Activated naive CD4-positive, alpha-beta T cell treated with anti-CD3 and anti-CD28 coated beads for 36 hours (primary cell): ENCODE data around the gene APBB1IP. TPM values are rescaled to one million over a fixed set of nuclear protein-coding genes. Genes with fewer than 3 reads are reported as not detected.
A peak's percentile ranks its signal among the peaks of the same experiment; 100 is the strongest.

Experiments
- CTCF ChIA-PET: fragments of 350-600 bp; sonication (Branson Sonifier 250); formaldehyde crosslinking; loops from one replicate; lab custom pipeline; 2021; ENCODE audit warnings: antibody characterized with exemption; lab: Charles Lee
- DNase-seq: peaks from one replicate; pipeline ENCODE4 v3.0.0-alpha.2; 2020
- H3K27ac Mint-ChIP-seq: one replicate; pipeline ENCODE4 v1.8.0; 2021; ENCODE audit warnings: mild to moderate bottlenecking, mixed read lengths
- H3K27me3 Mint-ChIP-seq: one replicate; pipeline ENCODE4 v1.8.0; 2021; ENCODE audit warnings: low read depth, mixed read lengths
- H3K36me3 Mint-ChIP-seq: one replicate; pipeline ENCODE4 v1.8.0; 2021; ENCODE audit warnings: low read depth, mixed read lengths
- H3K4me1 Mint-ChIP-seq: one replicate; pipeline ENCODE4 v1.8.0; 2021; ENCODE audit warnings: low read depth, mixed read lengths
- H3K4me3 Mint-ChIP-seq: one replicate; pipeline ENCODE4 v1.8.0; 2021; ENCODE audit warnings: mild to moderate bottlenecking, moderate library complexity, mixed read lengths
- H3K9me3 Mint-ChIP-seq: one replicate; pipeline ENCODE4 v1.8.0; 2021; ENCODE audit warnings: mixed read lengths
- intact Hi-C: fragments of 100-400 bp; cut with micrococcal nuclease; formaldehyde crosslinking; loops from one replicate; pipeline ENCODE4 v1.15.1; 2023
- total RNA-seq, 2 experiments: library from RNA; stranded (reverse); gene quantifications; one replicate each; pipeline ENCODE4 v1.2.3, GENCODE V29; 2021

The APBB1IP gene
- total RNA-seq, 2 experiments from 2014 or later = 29.4 to 30.9 TPM

- Mint-ChIP-seq H3K9me3 (peaks cover 6% of the 10 kb centered on the region), H3K4me3 (peak overlapping the region; percentile 53), H3K36me3 (peaks cover 29% of the 10 kb centered on the region), H3K27ac (peak overlapping the region; percentile 80), H3K27me3 (no peaks in the 10 kb centered on the region), H3K4me1 (peaks cover 88% of the 10 kb centered on the region)
- CTCF ChIA-PET = interaction anchor here (0.7 to 1.6 kb wide), 3 partner anchors 30 to 388 kb away, joined by 4 to 8 read pairs (median 5); no protein-coding TSS in a partner anchor
- no peak for DNase-seq
- intact Hi-C loops = loop anchor here (2.0 to 10.0 kb wide), 4 partner anchors 231 to 656 kb away; partner anchors contain the start of genes ABI1, ANKRD26 and GAD2
Measured at GRCh38 chr10:26446258-26446657, 8.1 kb downstream of the APBB1IP start.

GRCh38 chr10:26448292-26448691, 10.2 kb downstream of the APBB1IP start:
- Mint-ChIP-seq H3K4me3 (peak overlapping the region; percentile 54), H3K9me3 (peaks cover 6% of the 10 kb centered on the region), H3K36me3 (peaks cover 29% of the 10 kb centered on the region), H3K27me3 (no peaks in the 10 kb centered on the region), H3K4me1 (peaks cover 87% of the 10 kb centered on the region), H3K27ac (peak overlapping the region; percentile 88)
- CTCF ChIA-PET = no interaction called here
- no peak for DNase-seq
- intact Hi-C loops = loop anchor here (5.0 to 10.0 kb wide), 3 partner anchors 233 to 654 kb away; partner anchors contain the start of genes ANKRD26 and GAD2

- H3K9me3 Mint-ChIP-seq = peaks cover 6% of the 10 kb centered on the region
- peak; percentile 85 for DNase-seq
- peaks cover 87% of the 10 kb centered on the region for H3K4me1 Mint-ChIP-seq
- H3K36me3 Mint-ChIP-seq = peaks cover 32% of the 10 kb centered on the region
- H3K27ac Mint-ChIP-seq = peak overlapping the region; percentile 88
- H3K4me3 Mint-ChIP-seq = peak overlapping the region; percentile 54
- H3K27me3 Mint-ChIP-seq = no peaks in the 10 kb centered on the region
- CTCF ChIA-PET = no interaction called here
- intact Hi-C loops = loop anchor here (5.0 to 10.0 kb wide), 3 partner anchors 234 to 653 kb away; partner anchors contain the start of genes ANKRD26 and GAD2
Measured at GRCh38 chr10:26448706-26449435, 10.7 kb downstream of the APBB1IP start.

GRCh38 chr10:26449726-26450125, 11.6 kb downstream of the APBB1IP start:
- CTCF ChIA-PET = no interaction called here
- H3K4me1 Mint-ChIP-seq = peaks cover 83% of the 10 kb centered on the region
- H3K4me3 Mint-ChIP-seq = peak overlapping the region; percentile 54
- intact Hi-C loops = loop anchor here (5.0 to 10.0 kb wide), 3 partner anchors 235 to 653 kb away; partner anchors contain the start of genes ANKRD26 and GAD2
- DNase-seq = no peak
- H3K36me3 Mint-ChIP-seq = peaks cover 25% of the 10 kb centered on the region
- no peaks in the 10 kb centered on the region for H3K27me3 Mint-ChIP-seq
- peaks cover 6% of the 10 kb centered on the region for H3K9me3 Mint-ChIP-seq
- peak overlapping the region; percentile 88 for H3K27ac Mint-ChIP-seq

- no peaks in the 10 kb centered on the region for H3K27me3 Mint-ChIP-seq
- H3K4me3 Mint-ChIP-seq = no peak overlapping the region
- DNase-seq = no peak
- H3K27ac Mint-ChIP-seq = no peak overlapping the region
- H3K36me3 Mint-ChIP-seq = peaks cover 17% of the 10 kb centered on the region
- intact Hi-C loops = no loop called here
- peaks cover 84% of the 10 kb centered on the region for H3K4me1 Mint-ChIP-seq
- CTCF ChIA-PET = interaction anchor here (0.7 to 1.4 kb wide), 3 partner anchors 16 to 319 kb away, joined by 3 to 4 read pairs (median 3); no protein-coding TSS in a partner anchor
- H3K9me3 Mint-ChIP-seq = no peaks in the 10 kb centered on the region
Measured at GRCh38 chr10:26451903-26452302, 13.8 kb downstream of the APBB1IP start.

- Mint-ChIP-seq H3K27ac (no peak overlapping the region), H3K4me1 (peaks cover 82% of the 10 kb centered on the region), H3K9me3 (peaks cover 2% of the 10 kb centered on the region), H3K4me3 (no peak overlapping the region), H3K27me3 (no peaks in the 10 kb centered on the region), H3K36me3 (peaks cover 16% of the 10 kb centered on the region)
- intact Hi-C loops = no loop called here
- CTCF ChIA-PET = no interaction called here
- DNase-seq = no peak
Measured at GRCh38 chr10:26453850-26454249, 15.7 kb downstream of the APBB1IP start.

- peaks cover 71% of the 10 kb centered on the region for H3K4me1 Mint-ChIP-seq
Measured at GRCh38 chr10:26454891-26455290, 16.8 kb downstream of the APBB1IP start.

GRCh38 chr10:26455567-26456315, 17.6 kb downstream of the APBB1IP start:
- no peak for DNase-seq
- H3K9me3 Mint-ChIP-seq = peaks cover 2% of the 10 kb centered on the region
- H3K4me3 Mint-ChIP-seq = no peak overlapping the region
- H3K27ac Mint-ChIP-seq = no peak overlapping the region
- intact Hi-C loops = loop anchor here (1.0 kb wide), 1 partner anchor 8 kb away; no protein-coding TSS in a partner anchor
- peaks cover 69% of the 10 kb centered on the region for H3K4me1 Mint-ChIP-seq
- no peaks in the 10 kb centered on the region for H3K27me3 Mint-ChIP-seq
- peaks cover 13% of the 10 kb centered on the region for H3K36me3 Mint-ChIP-seq
- CTCF ChIA-PET = interaction anchor here (0.6 to 1.9 kb wide), 3 partner anchors 11 to 637 kb away, joined by 3 to 9 read pairs (median 3); no protein-coding TSS in a partner anchor

More at GRCh38 chr10:26454891-26455290, 16.8 kb downstream of the APBB1IP start:
- Mint-ChIP-seq H3K36me3 (peaks cover 11% of the 10 kb centered on the region), H3K4me3 (no peak overlapping the region), H3K9me3 (peaks cover 2% of the 10 kb centered on the region), H3K27ac (peak overlapping the region; percentile 46), H3K27me3 (no peaks in the 10 kb centered on the region)
- no peak for DNase-seq
- intact Hi-C loops = loop anchor here (1.0 kb wide), 1 partner anchor 8 kb away; no protein-coding TSS in a partner anchor
- CTCF ChIA-PET = interaction anchor here (1.9 kb wide), 1 partner anchor 14 kb away, joined by 9 read pairs; no protein-coding TSS in a partner anchor

GRCh38 chr10:26457088-26457487, 18.9 kb downstream of the APBB1IP start:
- CTCF ChIA-PET = no interaction called here

GRCh38 chr10:26460736-26461135, 22.6 kb downstream of the APBB1IP start:
- H3K27me3 Mint-ChIP-seq = no peaks in the 10 kb centered on the region

More at GRCh38 chr10:26457088-26457487, 18.9 kb downstream of the APBB1IP start:
- no peak for DNase-seq
- H3K4me1 Mint-ChIP-seq = peaks cover 64% of the 10 kb centered on the region
- intact Hi-C loops = loop anchor here (1.0 kb wide), 1 partner anchor 8 kb away; no protein-coding TSS in a partner anchor
- H3K36me3 Mint-ChIP-seq = peaks cover 15% of the 10 kb centered on the region
- H3K4me3 Mint-ChIP-seq = no peak overlapping the region
- no peaks in the 10 kb centered on the region for H3K27me3 Mint-ChIP-seq
- H3K9me3 Mint-ChIP-seq = peaks cover 2% of the 10 kb centered on the region
- H3K27ac Mint-ChIP-seq = no peak overlapping the region

GRCh38 chr10:26463986-26464385, 25.8 kb downstream of the APBB1IP start:
- Mint-ChIP-seq H3K27ac (peak overlapping the region; percentile 14), H3K9me3 (peaks cover 3% of the 10 kb centered on the region), H3K27me3 (no peaks in the 10 kb centered on the region), H3K4me1 (peaks cover 69% of the 10 kb centered on the region), H3K4me3 (no peak overlapping the region), H3K36me3 (peaks cover 16% of the 10 kb centered on the region)
- CTCF ChIA-PET = interaction anchor here (1.2 kb wide), 1 partner anchor 20 kb away, joined by 3 read pairs; no protein-coding TSS in a partner anchor
- intact Hi-C loops = no loop called here
- DNase-seq = no peak

More at GRCh38 chr10:26460736-26461135, 22.6 kb downstream of the APBB1IP start:
- Mint-ChIP-seq H3K9me3 (peaks cover 5% of the 10 kb centered on the region), H3K4me1 (peaks cover 65% of the 10 kb centered on the region), H3K4me3 (no peak overlapping the region), H3K36me3 (peaks cover 19% of the 10 kb centered on the region), H3K27ac (peak overlapping the region; percentile 33)
- CTCF ChIA-PET = interaction anchor here (0.8 to 1.0 kb wide), 2 partner anchors 12 to 127 kb away, joined by 4 read pairs; no protein-coding TSS in a partner anchor
- DNase-seq = no peak
- intact Hi-C loops = no loop called here
